ENCODE measurements around the gene PIK3CG.

The PIK3CG gene

GRCh38 chr7:106865130-106866041 is at the start of gene PIK3CG:
Gene PIK3CG (plus strand): TSS chr7:106865282. CDS start chr7:106867562, 2,280 bp downstream.
- H3K27ac ChIP-seq: no peak within 1 kb of the TSS

GRCh38 chr7:106817098-106817497 is 48.0 kb upstream of the PIK3CG start:
- H3K27ac ChIP-seq: no peak overlapping the region
- no peak for TF ChIP-seq CTCF (conservative IDR thresholded peaks at IDR 0.05)

More at GRCh38 chr7:106865130-106866041, at the start of gene PIK3CG:
- TF ChIP-seq CTCF (conservative IDR thresholded peaks at IDR 0.05): no peak

- no peak for TF ChIP-seq CTCF (conservative IDR thresholded peaks at IDR 0.05)
- no peak overlapping the region for H3K27ac ChIP-seq
Measured at GRCh38 chr7:106818736-106819135, 46.3 kb upstream of the PIK3CG start.

- no peak for TF ChIP-seq CTCF (conservative IDR thresholded peaks at IDR 0.05)
- no peak overlapping the region for H3K27ac ChIP-seq
Measured at GRCh38 chr7:106819546-106819945, 45.5 kb upstream of the PIK3CG start.

- H3K27ac ChIP-seq: no peak overlapping the region
- no peak for TF ChIP-seq CTCF (conservative IDR thresholded peaks at IDR 0.05)
Measured at GRCh38 chr7:106820321-106821217, 44.5 kb upstream of the PIK3CG start.

GRCh38 chr7:106823631-106824030 is 41.5 kb upstream of the PIK3CG start:
- H3K27ac ChIP-seq: no peak overlapping the region
- TF ChIP-seq CTCF (conservative IDR thresholded peaks at IDR 0.05): no peak

GRCh38 chr7:106824458-106824857 is 40.6 kb upstream of the PIK3CG start:
- no peak overlapping the region for H3K27ac ChIP-seq
- TF ChIP-seq CTCF (conservative IDR thresholded peaks at IDR 0.05): no peak

All from VCaP (cell line).